Calu3 (cell line): Measurements from ENCODE around the gene MFN1. TPM values are rescaled to one million over a fixed set of nuclear protein-coding genes. Genes with fewer than 3 reads are reported as not detected.

Source experiments
- BruUV-seq: library from RNA; stranded (reverse); fragments of 400-500 nt; replicated peaks from 2 replicates; lab custom pipeline; 2021; lab: Mats Ljungman, UMichigan
- CTCF ChIA-PET: fragments of 300-600 bp; sonication (Branson Sonifier 250); formaldehyde crosslinking; loops from one replicate; lab custom pipeline; 2022; ENCODE audit warnings: antibody characterized with exemption; lab: Charles Lee
- DNase-seq: peaks from one replicate; pipeline ENCODE4 v3.0.0; 2022
- H3K27ac Mint-ChIP-seq: one replicate; pipeline ENCODE4 v1.8.0; 2022; ENCODE audit warnings: mixed read lengths; ENCODE audit not compliant: unreplicated experiment
- H3K27me3 Mint-ChIP-seq: one replicate; pipeline ENCODE4 v1.8.0; 2022; ENCODE audit warnings: mixed read lengths; ENCODE audit not compliant: unreplicated experiment
- H3K36me3 Mint-ChIP-seq: one replicate; pipeline ENCODE4 v1.8.0; 2022; ENCODE audit warnings: mild to moderate bottlenecking, moderate library complexity, mixed read lengths; ENCODE audit not compliant: insufficient read depth, unreplicated experiment
- H3K4me1 Mint-ChIP-seq: one replicate; pipeline ENCODE4 v1.8.0; 2022; ENCODE audit warnings: mild to moderate bottlenecking, low read depth, mixed read lengths; ENCODE audit not compliant: unreplicated experiment
- H3K4me3 Mint-ChIP-seq: one replicate; pipeline ENCODE4 v1.8.0; 2022; ENCODE audit warnings: mild to moderate bottlenecking, low read depth, moderate library complexity, mixed read lengths; ENCODE audit not compliant: unreplicated experiment
- H3K9me3 Mint-ChIP-seq: one replicate; pipeline ENCODE4 v1.8.0; 2022; ENCODE audit warnings: low read depth, mixed read lengths; ENCODE audit not compliant: unreplicated experiment
- intact Hi-C: fragments of 100-400 bp; cut with micrococcal nuclease; formaldehyde crosslinking; loops from one replicate; pipeline ENCODE4 v1.10.0; 2022; ENCODE audit not compliant: unreplicated experiment
- total RNA-seq: library from RNA; stranded (reverse); gene quantifications from 2 replicates; pipeline ENCODE4 v1.2.3, GENCODE V29; 2022
- TF ChIP-seq, protein P1 (sequence below): fragments of 200-600 bp; IDR thresholded peaks from one replicate; pipeline ENCODE4 v1.8.0; 2022; ENCODE audit warnings: antibody characterized with exemption; ENCODE audit not compliant: unreplicated experiment

Gene MFN1
- total RNA-seq, 1 experiment from 2014 or later, result 79.9 TPM

GRCh38 chr3:179398574-179399231 lies 51.2 kb downstream of the MFN1 start:
- CTCF ChIA-PET, result interaction anchor here (0.7 kb wide), 1 partner anchor 127 kb away, joined by 3 read pairs; no protein-coding TSS in a partner anchor
- H3K27me3 Mint-ChIP-seq, result no peaks in the 10 kb centered on the region

GRCh38 chr3:179401561-179401960 lies 54.1 kb downstream of the MFN1 start:
- TF ChIP-seq, protein P1, sequence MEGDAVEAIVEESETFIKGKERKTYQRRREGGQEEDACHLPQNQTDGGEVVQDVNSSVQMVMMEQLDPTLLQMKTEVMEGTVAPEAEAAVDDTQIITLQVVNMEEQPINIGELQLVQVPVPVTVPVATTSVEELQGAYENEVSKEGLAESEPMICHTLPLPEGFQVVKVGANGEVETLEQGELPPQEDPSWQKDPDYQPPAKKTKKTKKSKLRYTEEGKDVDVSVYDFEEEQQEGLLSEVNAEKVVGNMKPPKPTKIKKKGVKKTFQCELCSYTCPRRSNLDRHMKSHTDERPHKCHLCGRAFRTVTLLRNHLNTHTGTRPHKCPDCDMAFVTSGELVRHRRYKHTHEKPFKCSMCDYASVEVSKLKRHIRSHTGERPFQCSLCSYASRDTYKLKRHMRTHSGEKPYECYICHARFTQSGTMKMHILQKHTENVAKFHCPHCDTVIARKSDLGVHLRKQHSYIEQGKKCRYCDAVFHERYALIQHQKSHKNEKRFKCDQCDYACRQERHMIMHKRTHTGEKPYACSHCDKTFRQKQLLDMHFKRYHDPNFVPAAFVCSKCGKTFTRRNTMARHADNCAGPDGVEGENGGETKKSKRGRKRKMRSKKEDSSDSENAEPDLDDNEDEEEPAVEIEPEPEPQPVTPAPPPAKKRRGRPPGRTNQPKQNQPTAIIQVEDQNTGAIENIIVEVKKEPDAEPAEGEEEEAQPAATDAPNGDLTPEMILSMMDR, result no peak
- H3K27ac Mint-ChIP-seq, result no peak overlapping the region
- BruUV-seq, result no TSS peak
- CTCF ChIA-PET, result no interaction called here
- peaks cover 6% of the 10 kb centered on the region for H3K36me3 Mint-ChIP-seq
- H3K9me3 Mint-ChIP-seq, result no peaks in the 10 kb centered on the region
- no peak overlapping the region for H3K4me3 Mint-ChIP-seq
- no peak for DNase-seq
- no peaks in the 10 kb centered on the region for H3K4me1 Mint-ChIP-seq
- no peaks in the 10 kb centered on the region for H3K27me3 Mint-ChIP-seq
- intact Hi-C loops, result no loop called here

More at GRCh38 chr3:179398574-179399231, 51.2 kb downstream of the MFN1 start:
- intact Hi-C loops, result no loop called here
- H3K4me3 Mint-ChIP-seq, result no peak overlapping the region
- DNase-seq, result no peak
- H3K36me3 Mint-ChIP-seq, result peaks cover 16% of the 10 kb centered on the region
- no TSS peak for BruUV-seq
- no peaks in the 10 kb centered on the region for H3K4me1 Mint-ChIP-seq
- H3K9me3 Mint-ChIP-seq, result no peaks in the 10 kb centered on the region
- H3K27ac Mint-ChIP-seq, result no peak overlapping the region
- TF ChIP-seq, protein P1, result no peak

DNA sequence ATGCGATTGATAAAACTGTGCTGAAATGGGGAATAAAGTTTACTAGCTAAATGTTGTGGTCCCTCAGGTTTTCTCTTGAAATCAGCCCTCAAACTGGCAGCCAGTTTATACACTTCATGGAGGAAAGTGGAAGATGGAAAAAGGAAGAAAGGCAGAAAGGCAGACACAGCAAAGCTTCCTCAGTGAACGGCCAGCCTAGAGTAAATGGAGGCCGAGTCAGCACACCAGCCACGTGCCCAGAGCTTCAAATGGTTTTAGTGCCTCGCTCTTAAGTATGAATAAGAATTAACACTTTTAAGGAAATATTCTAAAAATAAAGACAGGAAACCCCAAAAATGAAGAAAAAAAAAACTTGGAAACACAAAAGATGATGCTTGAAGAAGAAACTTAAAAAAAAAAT lies 55.5 kb downstream of the MFN1 start:
- intact Hi-C loops, result no loop called here
- no peak overlapping the region for H3K4me3 Mint-ChIP-seq
- no peak for DNase-seq
- H3K27ac Mint-ChIP-seq, result no peak overlapping the region
- H3K27me3 Mint-ChIP-seq, result no peaks in the 10 kb centered on the region
- BruUV-seq, result no TSS peak
- H3K36me3 Mint-ChIP-seq, result peaks cover 6% of the 10 kb centered on the region
- no peaks in the 10 kb centered on the region for H3K9me3 Mint-ChIP-seq
- TF ChIP-seq, protein P1, result no peak
- no peaks in the 10 kb centered on the region for H3K4me1 Mint-ChIP-seq
- CTCF ChIA-PET, result no interaction called here

DNA sequence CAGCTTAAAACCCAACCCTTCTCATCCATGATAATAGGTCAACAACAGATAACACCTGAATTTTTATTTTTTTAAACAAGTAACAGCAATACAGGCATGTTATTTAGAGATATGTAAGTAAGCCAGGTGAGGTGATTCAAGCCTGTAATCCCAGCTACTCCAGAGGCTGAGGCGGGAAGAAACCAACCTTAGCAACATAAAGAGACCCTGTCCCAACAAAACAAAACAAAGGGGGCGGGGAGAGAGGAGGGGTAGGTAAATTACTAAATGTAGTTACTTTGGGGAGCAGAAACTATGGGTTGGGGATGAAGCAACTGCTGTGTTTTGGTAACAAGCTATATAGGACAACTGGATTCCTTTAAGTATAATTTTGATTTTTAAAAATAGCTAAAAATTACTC lies 56.8 kb downstream of the MFN1 start:
- TF ChIP-seq, protein P1, result no peak
- no peak overlapping the region for H3K4me3 Mint-ChIP-seq
- CTCF ChIA-PET, result interaction anchor here (0.6 kb wide), 1 partner anchor 245 kb away, joined by 3 read pairs; no protein-coding TSS in a partner anchor
- H3K27me3 Mint-ChIP-seq, result no peaks in the 10 kb centered on the region
- no peaks in the 10 kb centered on the region for H3K4me1 Mint-ChIP-seq
- H3K27ac Mint-ChIP-seq, result no peak overlapping the region
- no peaks in the 10 kb centered on the region for H3K9me3 Mint-ChIP-seq
- no TSS peak for BruUV-seq
- peaks cover 6% of the 10 kb centered on the region for H3K36me3 Mint-ChIP-seq
- no peak for DNase-seq
- intact Hi-C loops, result no loop called here
